Activated T-cell treated with anti-CD3 and anti-CD28 coated beads for 24 hours (primary cell): Measurements from ENCODE around the gene SERHL2.
"Not testable (repeated sequence)": the region's sequence is repeated elsewhere in the genome, so short reads cannot be mapped to it uniquely, and the experiment has no call there.

Source experiments
- DNase-seq: peaks from one replicate; pipeline ENCODE4 v3.0.0-alpha.2; 2020; ENCODE audit warnings: low read depth

The SERHL2 gene

DNA sequence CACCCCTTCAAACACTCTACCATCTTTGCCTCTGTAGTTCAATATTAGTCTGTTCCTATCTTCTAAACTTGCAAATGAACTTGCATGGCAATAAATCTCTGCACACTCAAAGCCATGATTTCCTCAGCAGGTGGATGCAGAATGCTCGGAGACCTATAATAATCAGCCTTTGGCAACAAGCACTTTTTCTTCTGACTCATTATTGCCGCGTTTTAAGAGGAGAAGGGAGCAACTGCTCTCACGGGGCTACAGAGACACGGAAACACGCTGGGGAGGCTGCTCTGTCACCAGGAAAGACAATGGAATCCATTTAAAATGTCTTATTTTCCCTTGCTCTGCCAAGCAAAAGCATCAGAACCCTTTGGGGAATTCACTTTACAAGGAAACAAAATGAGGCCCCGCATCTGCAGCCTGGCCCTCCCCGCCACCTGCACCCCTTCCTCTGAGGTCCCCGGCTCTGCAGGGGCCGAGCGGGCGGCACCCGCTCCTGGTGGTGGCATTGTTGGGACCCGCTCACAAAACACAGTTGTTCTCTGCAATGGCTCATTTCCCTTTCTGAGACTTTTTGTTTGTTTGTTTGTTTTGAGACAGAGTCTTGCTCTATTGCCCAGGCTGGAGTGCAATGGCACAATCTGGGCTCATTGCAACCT lies 18.5 kb upstream of the SERHL2 start:
- not testable (repeated sequence) for DNase-seq

DNA sequence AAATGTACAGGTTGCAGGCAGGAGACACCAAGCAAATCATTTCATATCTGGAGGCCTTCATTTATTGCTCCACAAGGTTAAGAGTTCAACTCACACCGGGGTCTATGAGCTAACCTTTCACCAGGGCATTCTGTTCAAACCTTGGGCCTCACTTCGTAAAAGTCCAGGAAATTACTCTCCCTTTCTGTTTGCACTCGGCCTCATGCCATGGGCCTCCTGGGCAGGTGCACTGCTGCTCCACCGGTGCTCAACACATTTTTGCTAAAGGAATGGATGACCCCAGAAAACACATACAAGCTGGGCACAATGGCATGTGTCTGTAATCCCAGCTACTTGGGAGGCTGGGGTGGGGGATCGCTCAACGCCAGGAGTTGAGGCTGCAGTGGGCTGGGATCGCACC lies 17.6 kb upstream of the SERHL2 start:
- DNase-seq, result no peak

DNA sequence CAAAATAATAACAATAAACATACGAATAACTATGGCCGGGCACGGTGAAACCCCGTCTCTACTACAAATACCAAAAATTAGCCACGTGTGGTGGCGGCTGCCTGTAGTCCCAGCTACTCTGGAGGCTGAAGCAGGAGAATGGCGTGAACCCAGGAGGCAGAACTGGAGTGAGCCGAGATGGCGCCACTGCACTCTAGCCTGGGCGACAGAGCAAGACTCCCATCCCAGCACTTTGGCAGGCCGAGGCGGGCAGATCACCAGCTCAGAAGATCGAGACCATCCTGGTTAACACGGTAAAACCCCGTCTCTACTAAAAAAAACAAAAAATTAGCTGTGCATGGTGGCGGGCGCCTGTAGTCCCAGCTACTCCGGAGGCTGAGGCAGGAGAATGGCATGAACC lies 17.1 kb upstream of the SERHL2 start:
- not testable (repeated sequence) for DNase-seq

DNA sequence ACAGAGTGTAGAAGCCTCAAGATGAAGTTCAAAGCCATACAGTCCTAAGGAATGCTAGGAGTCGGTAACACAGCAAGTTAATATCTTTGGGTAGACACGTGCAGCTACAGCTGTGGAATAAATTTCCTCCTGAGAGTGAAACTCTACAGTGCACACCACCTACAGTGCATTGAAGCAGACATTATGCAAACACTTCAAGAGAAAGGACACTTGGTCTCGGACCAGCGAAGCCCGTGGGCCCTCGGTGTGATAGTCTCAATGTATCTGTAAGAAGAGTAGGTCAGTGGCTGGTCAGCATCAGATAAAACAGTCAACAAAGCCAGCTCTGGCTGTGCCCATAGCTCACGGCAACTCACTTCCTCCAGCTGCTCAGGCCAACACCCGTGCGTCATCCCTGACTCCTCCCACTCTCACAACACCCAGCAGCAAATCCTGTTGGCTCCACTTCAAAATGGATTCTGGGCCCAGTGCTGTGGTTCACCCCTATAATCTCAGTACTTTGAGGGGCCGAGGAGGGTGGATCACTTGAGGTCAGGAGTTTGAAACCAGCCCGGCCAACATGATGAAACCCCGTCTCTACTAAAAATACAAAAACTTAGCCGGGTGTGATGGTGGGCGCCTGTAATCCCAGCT lies 16.4 kb upstream of the SERHL2 start:
- not testable (repeated sequence) for DNase-seq

DNA sequence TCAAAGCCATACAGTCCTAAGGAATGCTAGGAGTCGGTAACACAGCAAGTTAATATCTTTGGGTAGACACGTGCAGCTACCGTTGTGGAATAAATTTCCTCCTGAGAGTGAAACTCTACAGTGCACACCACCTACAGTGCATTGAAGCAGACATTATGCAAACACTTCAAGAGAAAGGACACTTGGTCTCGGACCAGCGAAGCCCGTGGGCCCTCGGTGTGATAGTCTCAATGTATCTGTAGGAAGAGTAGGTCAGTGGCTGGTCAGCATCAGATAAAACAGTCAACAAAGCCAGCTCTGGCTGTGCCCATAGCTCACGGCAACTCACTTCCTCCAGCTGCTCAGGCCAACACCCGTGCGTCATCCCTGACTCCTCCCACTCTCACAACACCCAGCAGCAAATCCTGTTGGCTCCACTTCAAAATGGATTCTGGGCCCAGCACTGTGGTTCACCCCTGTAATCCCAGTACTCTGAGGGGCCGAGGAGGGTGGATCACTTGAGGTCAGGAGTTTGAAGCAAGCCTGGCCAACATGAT lies 14.5 kb upstream of the SERHL2 start:
- DNase-seq, result not testable (repeated sequence)

DNA sequence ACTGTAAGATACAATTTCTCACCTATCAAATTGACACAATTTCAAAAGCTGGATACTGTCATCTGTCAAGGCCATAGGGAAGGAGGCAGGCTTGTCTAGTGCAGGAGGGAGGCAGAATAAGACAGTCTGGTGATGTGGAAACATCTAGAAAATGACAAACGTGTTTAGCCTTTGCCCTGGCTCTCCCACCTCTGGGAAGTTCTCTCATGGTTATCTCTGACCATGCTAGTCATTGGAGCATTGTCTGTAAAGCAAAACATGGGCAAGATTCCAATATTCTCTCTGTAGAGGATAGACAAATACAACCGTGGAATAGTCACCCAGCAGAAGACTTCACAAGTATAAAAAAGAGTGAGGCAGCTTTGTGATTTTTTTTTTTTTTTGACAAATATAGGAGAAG lies 9.1 kb upstream of the SERHL2 start:
- DNase-seq, result no peak

DNA sequence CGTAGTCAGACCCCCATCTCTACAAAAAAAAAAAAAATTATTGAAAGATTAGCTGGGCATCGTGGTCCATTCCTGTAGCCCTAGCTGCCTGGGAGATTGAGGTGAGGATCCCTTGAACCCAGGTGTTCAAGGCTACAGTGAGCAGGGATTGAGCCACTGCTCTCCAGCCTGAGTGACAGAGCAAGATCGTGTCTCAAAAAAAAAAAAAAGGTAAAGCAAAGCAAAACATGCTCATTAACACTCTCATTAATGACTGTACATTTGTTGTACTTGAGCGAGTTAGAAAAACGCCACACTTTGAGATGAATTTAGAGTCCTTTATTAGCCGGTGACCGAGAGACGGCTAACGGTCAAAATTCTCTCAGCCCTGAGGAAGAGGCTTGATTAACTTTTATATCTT lies 6.2 kb upstream of the SERHL2 start:
- no peak for DNase-seq

DNA sequence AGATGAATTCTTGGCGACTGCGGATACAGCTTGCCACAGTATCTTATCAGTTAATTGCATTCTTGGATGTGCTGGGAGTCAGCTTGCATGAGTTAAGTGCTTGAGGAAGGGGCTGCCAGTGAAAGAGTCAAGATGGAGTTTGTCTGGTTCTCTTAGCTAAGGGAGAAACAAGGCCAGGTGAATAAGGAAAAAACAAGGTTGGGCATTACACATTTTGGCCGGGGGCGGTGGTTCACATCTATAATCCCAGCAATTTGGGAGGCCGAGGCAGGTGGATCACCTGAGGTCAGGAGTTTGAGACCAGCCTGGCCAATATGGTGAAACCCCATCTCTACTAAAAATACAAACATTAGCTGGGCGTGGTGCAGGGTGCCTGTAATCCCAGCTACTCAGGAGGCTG lies 5.6 kb upstream of the SERHL2 start:
- DNase-seq, result not testable (repeated sequence)

DNA sequence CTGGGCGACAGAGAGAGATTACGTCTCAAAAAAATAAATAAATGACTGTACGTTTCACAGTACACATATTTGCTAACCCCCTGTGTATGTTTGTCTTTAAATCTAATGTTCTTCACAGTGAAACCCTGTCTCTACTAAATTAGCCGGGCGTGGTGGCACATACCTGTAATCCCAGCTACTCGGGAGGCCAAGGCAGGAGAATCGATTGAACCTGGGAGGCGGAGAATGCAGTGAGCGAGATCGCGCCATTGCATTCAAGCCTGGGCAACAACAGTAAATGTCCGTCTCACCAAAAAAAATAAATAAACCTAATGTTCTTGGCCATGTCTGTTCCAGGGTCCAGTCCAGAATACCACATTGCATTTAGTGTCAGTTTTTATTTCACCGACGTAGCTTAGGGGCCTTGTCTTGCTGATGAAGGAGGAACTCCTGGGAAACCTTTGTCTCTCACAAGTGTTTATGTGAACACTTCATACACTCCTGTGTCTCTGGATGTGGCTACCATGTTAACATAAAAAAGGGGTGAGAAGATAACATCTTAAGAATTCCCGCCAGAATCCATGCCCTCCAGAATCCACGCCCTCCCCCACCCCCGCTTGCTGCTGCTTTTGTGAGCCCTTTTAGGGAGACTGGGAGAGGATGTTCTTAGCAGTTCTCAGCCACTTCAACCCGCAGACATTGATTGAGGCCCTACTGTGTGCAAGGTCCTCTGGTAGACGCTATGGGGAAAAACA lies 5.0 kb upstream of the SERHL2 start:
- DNase-seq, result no peak

DNA sequence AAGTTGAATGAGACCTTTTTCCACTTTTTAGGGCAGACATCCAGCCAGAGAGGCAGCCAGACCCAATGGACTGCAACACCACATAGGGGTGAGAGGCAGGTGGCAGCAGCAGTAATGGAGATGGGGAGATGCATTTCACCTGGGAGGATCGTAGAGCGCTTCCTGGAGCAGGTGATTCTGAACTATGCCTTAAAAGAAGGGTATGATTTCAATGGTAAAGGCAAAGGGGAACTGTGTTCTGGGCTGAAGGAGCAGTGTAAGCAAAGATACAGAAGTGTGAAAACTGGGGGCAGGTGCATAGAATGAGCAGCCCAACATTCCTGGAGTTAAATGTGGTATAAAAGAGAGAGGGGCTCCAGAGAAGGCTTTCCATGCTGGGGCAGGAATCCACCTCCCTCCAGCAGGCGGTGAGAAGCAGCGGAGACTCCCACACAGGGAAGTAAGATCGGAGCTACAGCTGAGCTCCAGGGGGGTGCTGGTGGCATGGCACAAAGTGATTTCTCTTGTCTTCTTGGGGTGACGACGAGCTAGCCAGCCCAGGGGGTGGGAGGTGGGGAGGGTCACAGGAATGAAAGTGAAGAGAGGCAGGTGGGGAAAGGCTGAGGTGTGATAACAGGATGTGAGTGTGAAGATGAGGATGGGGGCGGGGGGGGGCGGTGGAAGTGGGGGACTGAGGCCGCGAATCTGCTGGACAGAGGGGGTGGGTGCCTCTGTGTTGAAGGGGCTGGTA lies 4.3 kb upstream of the SERHL2 start:
- no peak for DNase-seq

DNA sequence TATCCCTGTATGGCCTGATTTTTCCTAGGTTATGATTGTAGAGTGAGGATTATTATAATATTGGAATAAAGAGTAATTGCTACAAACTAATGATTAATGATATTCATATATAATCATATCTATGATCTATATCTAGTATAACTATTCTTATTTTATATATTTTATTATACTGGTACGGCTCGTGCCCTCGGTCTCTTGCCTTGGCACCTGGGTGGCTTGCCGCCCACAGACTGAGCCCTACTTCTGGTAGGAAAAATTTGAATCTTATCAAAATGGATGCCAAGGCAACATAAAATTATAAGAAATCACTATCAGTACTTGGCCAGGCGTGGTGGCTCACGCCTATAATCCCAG lies 1.5 kb upstream of the SERHL2 start:
- not testable (repeated sequence) for DNase-seq

DNA sequence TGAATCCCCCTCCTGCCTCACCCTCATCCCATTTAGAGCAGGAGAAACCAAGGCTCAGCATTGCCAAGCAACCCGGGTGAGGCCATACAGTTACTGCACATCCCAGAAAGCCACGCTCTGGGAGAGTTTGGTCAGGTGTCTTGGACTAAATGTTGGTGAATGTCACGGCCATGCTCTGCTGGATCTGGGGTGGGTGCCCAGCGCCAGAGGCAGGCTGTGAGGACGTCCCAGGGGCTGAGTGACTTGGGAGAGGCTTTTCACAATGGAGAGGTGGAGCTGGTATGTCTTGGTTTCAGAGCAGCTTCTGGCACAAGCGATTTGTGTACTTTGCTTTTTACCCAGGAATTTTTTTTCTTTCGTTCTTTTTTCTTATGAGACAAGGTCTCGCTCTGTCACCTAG lies 6.6 kb downstream of the SERHL2 start:
- DNase-seq, result no peak

DNA sequence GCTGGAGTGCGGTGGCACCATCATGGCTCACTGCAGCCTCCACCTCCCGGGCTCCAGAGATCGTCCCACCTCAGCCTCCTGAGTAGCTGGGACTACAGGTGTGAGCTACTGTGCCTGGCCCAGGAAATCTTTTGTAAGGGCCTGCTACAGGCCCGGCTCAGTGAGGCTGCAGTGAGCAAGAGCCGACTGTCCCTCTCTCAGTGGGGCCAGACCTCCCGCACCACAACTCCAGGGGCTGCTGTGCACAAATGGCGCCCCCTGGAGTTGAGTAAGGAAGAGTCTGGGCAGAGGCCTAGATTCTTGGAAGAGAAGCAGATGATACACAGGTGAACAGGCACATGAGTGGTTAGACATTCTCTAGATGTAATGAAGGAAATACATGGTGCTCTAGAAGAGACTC lies 7.0 kb downstream of the SERHL2 start:
- DNase-seq, result no peak

DNA sequence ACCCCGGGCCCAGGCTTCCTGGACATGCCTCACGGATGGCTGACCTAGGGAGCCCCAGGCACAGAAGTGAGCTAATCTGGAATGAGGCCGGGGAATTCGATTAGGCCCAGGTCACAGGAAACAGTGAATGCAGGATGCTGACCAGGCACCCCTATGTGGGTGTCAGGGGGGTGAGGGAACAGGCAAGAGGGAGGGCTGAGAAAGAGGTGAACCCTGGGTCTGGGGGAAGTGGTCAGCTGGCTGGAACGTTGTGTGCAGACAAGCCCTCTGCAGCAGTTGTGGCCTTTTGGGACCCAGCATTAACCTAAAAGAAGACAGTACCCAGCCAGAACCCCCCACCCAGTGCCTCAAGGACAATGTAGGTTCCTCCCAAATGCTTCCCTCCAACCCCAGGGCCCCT lies 8.1 kb downstream of the SERHL2 start:
- no peak for DNase-seq

DNA sequence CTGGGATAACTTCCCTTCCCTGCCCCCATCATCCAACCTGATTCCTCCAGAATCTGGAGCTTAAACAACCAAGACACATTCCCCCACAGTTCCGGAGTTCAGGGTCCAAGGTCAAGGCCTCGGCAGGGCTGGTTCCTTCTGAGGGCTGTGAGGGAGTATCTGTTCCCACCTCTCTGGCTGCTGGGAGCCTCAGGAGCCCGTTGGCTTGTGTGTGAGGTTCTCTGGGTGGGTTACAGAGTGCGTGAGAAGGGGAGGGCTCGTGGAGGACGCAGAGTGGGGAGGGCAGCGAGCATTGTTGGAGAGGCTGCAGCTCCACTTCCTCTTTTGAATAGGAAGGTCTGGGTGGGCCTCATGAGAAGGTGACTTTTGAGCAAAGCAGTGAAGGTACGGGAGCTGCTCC lies 8.5 kb downstream of the SERHL2 start:
- no peak for DNase-seq

DNA sequence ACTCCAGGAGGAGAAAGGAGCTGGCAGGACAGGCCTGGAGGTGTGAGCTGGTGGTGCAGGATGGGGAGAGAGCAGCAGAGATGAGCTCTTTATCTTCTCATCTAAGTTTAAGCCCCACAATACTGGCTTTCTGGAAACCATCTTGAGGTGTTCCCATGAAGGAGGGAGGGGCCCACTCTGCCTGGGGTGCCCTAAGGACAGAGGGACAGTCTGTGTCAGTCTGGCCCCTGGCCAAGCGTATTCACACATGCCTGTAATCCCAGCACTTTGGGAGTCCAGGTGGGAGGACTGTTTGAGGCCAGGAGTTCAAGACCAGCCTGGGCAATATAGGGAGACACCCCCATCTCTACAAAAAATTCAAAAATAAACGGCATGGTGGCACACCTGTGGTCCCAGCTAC lies 8.9 kb downstream of the SERHL2 start:
- DNase-seq, result no peak

DNA sequence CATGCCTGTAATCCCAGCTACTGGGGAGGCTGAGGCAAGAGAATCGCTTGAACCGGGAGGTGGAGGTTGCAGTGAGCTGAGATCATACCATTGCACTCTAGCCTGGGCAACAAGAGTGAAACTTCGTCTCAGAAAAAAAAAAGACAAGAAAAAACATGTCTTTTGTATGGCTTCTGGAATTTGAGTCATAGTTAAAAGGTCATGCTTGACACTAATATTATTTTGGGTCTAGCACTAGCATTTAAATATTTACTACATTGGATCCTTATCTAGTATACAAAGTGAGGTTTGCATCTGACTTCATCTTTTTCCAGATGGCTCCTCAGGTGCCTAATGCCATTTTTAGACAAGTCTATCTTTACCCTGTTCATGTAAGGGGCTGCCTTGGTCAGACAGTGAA lies 10.2 kb downstream of the SERHL2 start:
- not testable (repeated sequence) for DNase-seq

DNA sequence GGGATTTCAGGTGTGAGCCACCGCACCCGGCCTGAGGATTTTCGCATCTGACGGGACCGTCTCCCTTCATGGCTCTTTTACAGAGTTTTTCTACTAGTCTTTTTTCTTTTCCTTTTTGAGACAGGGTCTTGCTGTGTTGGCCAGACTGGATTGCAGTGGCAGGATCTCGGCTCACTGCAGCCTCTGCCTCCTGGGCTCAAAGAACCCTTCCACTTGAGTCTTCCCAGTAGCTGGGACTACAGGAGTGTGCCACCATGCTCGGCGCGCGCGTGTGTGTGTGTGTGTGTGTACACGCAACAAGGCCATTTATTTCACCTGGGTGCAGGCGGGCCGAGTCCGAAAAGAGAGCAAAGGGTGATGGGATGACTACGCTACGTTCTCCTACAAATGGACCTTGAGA lies 10.9 kb downstream of the SERHL2 start:
- DNase-seq, result no peak

DNA sequence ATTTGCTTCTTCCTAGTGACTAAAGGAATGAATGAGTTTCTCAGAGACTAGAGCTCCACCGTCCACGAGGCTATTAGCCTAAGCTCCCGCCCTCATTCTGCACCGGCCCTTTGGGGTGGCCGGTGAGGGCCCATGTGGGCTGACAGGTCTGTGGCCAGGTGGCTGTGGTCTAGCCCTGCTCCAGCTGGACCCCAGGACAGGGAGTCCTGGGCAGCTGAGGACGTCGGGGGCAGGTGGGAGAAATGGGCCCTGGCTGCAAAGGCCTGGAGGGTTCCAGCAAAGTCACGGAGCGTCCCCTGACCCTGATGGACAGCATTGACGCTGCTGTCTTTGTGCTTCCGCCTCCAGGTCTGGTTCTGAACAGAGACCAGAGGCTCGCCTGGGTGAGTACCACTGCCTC lies 12.2 kb downstream of the SERHL2 start:
- DNase-seq, result no peak

DNA sequence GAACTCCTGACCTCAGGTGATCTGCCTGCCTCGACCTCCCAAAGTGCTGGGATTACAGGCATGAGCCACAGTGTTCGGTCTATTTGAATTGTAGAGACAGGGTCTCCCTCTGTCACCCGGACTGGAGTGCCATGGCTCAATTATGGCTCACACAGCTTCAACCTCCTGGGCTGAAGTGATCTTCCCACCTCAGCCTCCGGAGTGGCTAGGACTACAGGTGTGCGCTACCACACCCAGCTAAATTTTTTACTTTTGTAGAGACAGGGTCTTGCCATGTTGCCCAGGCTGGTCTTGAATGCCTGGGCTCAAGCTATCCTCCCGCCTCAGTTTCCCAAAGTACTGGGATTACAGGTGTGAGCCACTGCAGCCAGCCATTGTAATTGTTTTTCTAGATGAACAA lies 14.2 kb downstream of the SERHL2 start:
- DNase-seq, result not testable (repeated sequence)

DNA sequence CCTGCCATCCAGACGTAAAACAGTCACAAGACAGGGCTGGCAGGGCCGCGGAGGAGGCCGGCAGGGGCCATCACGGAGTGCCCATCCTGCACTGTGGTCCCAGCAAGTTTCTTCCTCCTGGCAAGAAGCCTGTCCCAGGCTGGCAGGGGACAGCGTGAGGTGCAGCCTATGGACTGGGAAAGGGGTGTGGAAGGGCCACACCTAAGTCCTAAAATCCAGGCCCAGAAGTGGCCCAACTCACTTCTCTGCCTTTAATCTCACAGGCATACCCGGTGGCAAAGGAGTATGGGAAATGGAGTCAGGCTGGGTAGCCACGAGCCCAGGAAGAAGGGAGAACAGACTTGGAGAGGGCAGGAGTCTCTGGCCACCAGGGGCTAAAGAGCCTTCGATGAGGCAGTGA lies 16.8 kb downstream of the SERHL2 start:
- not testable (repeated sequence) for DNase-seq

DNA sequence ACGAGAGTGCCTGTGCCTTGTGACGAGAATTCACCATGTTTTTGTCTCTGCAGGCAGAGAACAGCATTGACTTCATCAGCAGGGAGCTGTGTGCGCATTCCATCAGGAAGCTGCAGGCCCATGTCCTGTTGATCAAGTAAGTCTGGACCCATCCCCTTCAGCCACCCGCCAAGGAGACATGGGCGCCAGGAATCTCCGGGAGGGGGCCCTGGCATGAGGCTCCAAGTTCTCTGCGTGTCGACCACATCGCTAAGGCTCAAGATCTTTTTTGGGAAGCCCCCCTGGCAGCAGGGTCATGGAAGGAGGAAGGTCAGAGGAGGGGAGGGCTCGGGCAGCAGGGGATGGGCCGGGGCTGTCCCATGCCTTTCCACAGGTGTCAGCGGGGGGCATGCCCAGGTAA lies 17.3 kb downstream of the SERHL2 start:
- not testable (repeated sequence) for DNase-seq

DNA sequence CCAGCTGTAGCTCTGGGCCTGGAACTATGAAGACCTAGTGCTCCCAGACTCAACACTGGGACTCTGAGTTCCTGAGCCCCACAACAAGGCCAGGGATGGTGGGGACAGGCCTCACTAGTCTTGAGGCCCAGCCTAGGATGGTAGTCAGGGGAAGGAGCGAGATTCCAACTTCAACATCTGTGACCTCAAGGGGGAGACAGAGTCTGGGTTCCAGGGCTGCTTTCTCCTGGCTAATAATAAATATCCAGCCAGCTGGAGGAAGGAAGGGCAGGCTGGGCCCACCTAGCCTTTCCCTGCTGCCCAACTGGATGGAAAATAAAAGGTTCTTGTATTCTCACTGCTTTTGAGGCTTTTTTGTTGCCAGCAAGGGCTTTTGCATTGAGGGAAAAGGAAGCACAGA lies 20.3 kb downstream of the SERHL2 start:
- not testable (repeated sequence) for DNase-seq
